HCT116 (cell line): ENCODE measurements around the gene MT2A. TPM values are rescaled to one million over a fixed set of nuclear protein-coding genes. Genes with fewer than 3 reads are reported as not detected.

ENCODE experiments used
- ATAC-seq: fragments of 200-7000 bp; cut with Tn5 transposase; 2 replicates; pipeline ENCODE4 v1.9.1; 2020; ENCODE audit warnings: mild to moderate bottlenecking, moderate library complexity
- BruUV-seq: library from RNA; stranded (reverse); fragments of 400-500 nt; replicated peaks from 2 replicates; lab custom pipeline; 2021; lab: Mats Ljungman, UMichigan
- CTCF ChIA-PET: fragments of 300-600 bp; sonication (Branson Sonifier 250); formaldehyde crosslinking; loops from one replicate; lab custom pipeline; 2021; ENCODE audit warnings: antibody characterized with exemption; lab: Charles Lee
- POLR2A ChIA-PET: fragments of 300-600, 350-600 bp; sonication (Branson Sonifier 250); formaldehyde crosslinking; loops from one replicate; lab custom pipeline; 2021; ENCODE audit warnings: antibody characterized with exemption; lab: Charles Lee
- RAD21 ChIA-PET, 2 experiments: fragments of 300-600 bp; sonication (Branson Sonifier 250); formaldehyde crosslinking; loops; one replicate each; lab custom pipeline; 2023; ENCODE audit warnings: low total read pairs in 2 of 2; ENCODE audit not compliant: uncharacterized antibody in 2 of 2, unreplicated experiment in 2 of 2, low non-redundant PET in 1 of 2; lab: Charles Lee
- DNase-seq: peaks from one replicate; pipeline ENCODE4 v3.0.0-alpha.2; 2010; ENCODE audit warnings: low read depth, low spot score
- H2AFZ ChIP-seq: fragments of 200-600 bp; shearing (Covaris generic), sonication (generic); 2 replicates; pipeline ENCODE4 v1.6.1; 2017; ENCODE audit warnings: low read depth, mixed run types, mixed read lengths, antibody characterized with exemption, low read length; ENCODE audit not compliant: poor library complexity, severe bottlenecking
- H3K27ac ChIP-seq: 2 replicates; pipeline ENCODE4 v1.5.1; 2012; ENCODE audit warnings: low read depth, low read length
- H3K27me3 ChIP-seq: fragments of 200-600 bp; sonication (generic); 2 replicates; pipeline ENCODE4 v1.6.1; 2016; ENCODE audit warnings: mixed run types, low read length, mixed read lengths; ENCODE audit not compliant: insufficient read depth
- H3K36me3 ChIP-seq, 2 experiments: fragments of 200-500 bp in 1 of 2; fragments of 200-600 bp in 1 of 2; sonication (Bioruptor generic) in 1 of 2; sonication (generic) in 1 of 2; 2 replicates each; pipeline versions ENCODE4 v1.5.1 to v1.6.1; 2014 to 2016; ENCODE audit warnings: low read length in 2 of 2, inconsistent platforms in 1 of 2, mixed read lengths in 1 of 2, mixed run types in 1 of 2; ENCODE audit not compliant: insufficient read depth in 2 of 2, control insufficient read depth in 1 of 2
- H3K4me1 ChIP-seq, 2 experiments: fragments of 200-600 bp in 1 of 2; sonication (generic) in 1 of 2; 2 replicates each; pipeline versions ENCODE4 v1.5.1 to v1.6.1; 2012 to 2017; ENCODE audit warnings: low read length in 2 of 2, inconsistent platforms in 1 of 2, mild to moderate bottlenecking in 1 of 2, mixed read lengths in 1 of 2, mixed run types in 1 of 2, moderate library complexity in 1 of 2; ENCODE audit not compliant: insufficient read depth in 2 of 2, control insufficient read depth in 1 of 2
- H3K4me2 ChIP-seq: fragments of 200-600 bp; sonication (generic); 2 replicates; pipeline ENCODE4 v1.6.1; 2017; ENCODE audit warnings: mixed run types, low read length, mixed read lengths
- H3K4me3 ChIP-seq, 2 experiments: fragments of 200-600 bp in 1 of 2; sonication (generic) in 1 of 2; replicated peaks in 1 of 2; 2 replicates each; pipeline ENCODE4 v1.5.1; 2011 to 2016; ENCODE audit warnings: low read length in 2 of 2, control low read depth in 1 of 2, low read depth in 1 of 2, mild to moderate bottlenecking in 1 of 2, mixed read lengths in 1 of 2, mixed run types in 1 of 2
- H3K79me2 ChIP-seq: fragments of 200-600 bp; sonication (generic); 2 replicates; pipeline ENCODE4 v1.6.1; 2017; ENCODE audit warnings: mild to moderate bottlenecking, mixed run types, low read length, moderate library complexity, mixed read lengths; ENCODE audit not compliant: insufficient read depth
- H3K9ac ChIP-seq: fragments of 200-600 bp; sonication (generic); 2 replicates; pipeline ENCODE4 v1.6.1; 2016; ENCODE audit warnings: low read length, mixed read lengths
- H3K9me2 ChIP-seq: fragments of 200-600 bp; sonication (generic), shearing (Covaris generic); 2 replicates; pipeline ENCODE4 v1.6.1; 2017; ENCODE audit warnings: mixed run types, mild to moderate bottlenecking, moderate library complexity; ENCODE audit not compliant: insufficient read depth
- H3K9me3 ChIP-seq, 2 experiments: fragments of 200-500 bp in 1 of 2; fragments of 200-600 bp in 1 of 2; sonication (Bioruptor generic) in 1 of 2; sonication (generic) in 1 of 2; 2 replicates each; pipeline ENCODE4 v1.6.1; 2014 to 2017; ENCODE audit warnings: low read length in 2 of 2, mixed read lengths in 2 of 2, inconsistent platforms in 1 of 2, low read depth in 1 of 2, mild to moderate bottlenecking in 1 of 2, mixed run types in 1 of 2, moderate library complexity in 1 of 2; ENCODE audit not compliant: control insufficient read depth in 1 of 2, insufficient read depth in 1 of 2
- H4K20me1 ChIP-seq: fragments of 200-600 bp; sonication (generic), shearing (Covaris generic); 2 replicates; pipeline ENCODE4 v1.6.1; 2017; ENCODE audit warnings: mixed run types, mild to moderate bottlenecking, moderate library complexity; ENCODE audit not compliant: insufficient read depth
- CEBPB ChIP-seq: IDR thresholded peaks from 2 replicates; pipeline ENCODE4 v1.6.1; 2012; ENCODE audit warnings: low read depth
- EGR1 ChIP-seq: IDR thresholded peaks from 2 replicates; pipeline ENCODE4 v1.6.1; 2012; ENCODE audit warnings: low read depth
- EZH2phosphoT487 ChIP-seq: fragments of 200-600 bp; IDR thresholded peaks from 2 replicates; pipeline ENCODE4 v1.6.1; 2018; ENCODE audit warnings: antibody characterized with exemption, borderline replicate concordance
- FOSL1 ChIP-seq: IDR thresholded peaks from 2 replicates; pipeline ENCODE4 v1.6.1; 2012; ENCODE audit warnings: low read depth
- TCF7L2 ChIP-seq: IDR thresholded peaks from 2 replicates; pipeline ENCODE4 v1.7.0; 2011; ENCODE audit warnings: borderline replicate concordance, inconsistent platforms; ENCODE audit not compliant: insufficient read depth, insufficient read length; ENCODE audit errors: extremely low read depth
- ZFX ChIP-seq: fragments of 450-650 bp; IDR thresholded peaks from 2 replicates; pipeline ENCODE4 v1.6.1; 2017
- ZNF274 ChIP-seq: fragments of 200-500 bp; sonication (Bioruptor generic); IDR thresholded peaks from 2 replicates; pipeline ENCODE4 v1.6.1; 2014; ENCODE audit warnings: mild to moderate bottlenecking, low read depth, low read length, inconsistent platforms
- intact Hi-C: fragments of 100-400 bp; cut with micrococcal nuclease; formaldehyde crosslinking; loops from 2 replicates; pipeline ENCODE4 v1.10.0; 2022
- total RNA-seq: library from RNA; stranded (reverse); gene quantifications from one replicate; pipeline ENCODE4 v1.2.1, GENCODE V29; 2021; ENCODE audit not compliant: unreplicated experiment
- TF ChIP-seq, protein P1 (sequence below): IDR thresholded peaks from 2 replicates; pipeline ENCODE4 v1.6.1; 2012

The MT2A gene
- total RNA-seq, 1 experiment from 2014 or later = 710 TPM

DNA sequence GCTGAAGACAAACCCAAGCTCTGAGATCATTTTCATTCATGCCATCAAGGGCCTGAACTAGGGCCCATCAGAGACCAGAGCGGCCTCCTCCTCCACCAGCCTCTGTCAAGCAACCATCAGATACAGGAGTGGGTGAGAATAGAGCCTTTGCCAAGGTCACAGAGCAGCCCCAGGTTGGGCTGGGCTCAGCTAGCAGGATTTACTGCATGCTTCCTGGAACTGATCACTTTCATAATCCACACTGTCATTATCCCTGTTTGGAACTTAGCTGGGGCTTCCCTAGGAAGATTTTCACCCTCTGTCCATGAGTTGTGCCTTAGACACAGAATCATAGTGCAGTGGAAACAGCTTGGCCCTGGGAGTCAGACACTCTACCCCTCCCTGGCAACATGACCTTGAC is 38.4 kb upstream of the MT2A start:
- ChIA-PET CTCF (no interaction called here), RAD21 (no interaction called here), POLR2A (no interaction called here)
- Histone ChIP-seq H3K4me2 (no peak overlapping the region), H3K27ac (no peak overlapping the region), H3K4me1 (no peaks in the 10 kb centered on the region), H4K20me1 (no peaks in the 10 kb centered on the region), H3K27me3 (peaks cover 9% of the 10 kb centered on the region), H2AFZ (no peak overlapping the region), H3K4me3 (no peak overlapping the region), H3K9ac (no peak overlapping the region), H3K9me2 (no peaks in the 10 kb centered on the region), H3K36me3 (no peaks in the 10 kb centered on the region), H3K79me2 (no peaks in the 10 kb centered on the region), H3K9me3 (no peaks in the 10 kb centered on the region)
- no peak for TF ChIP-seq CEBPB
- no peak for TF ChIP-seq ZNF274
- TF ChIP-seq FOSL1 = no peak
- ATAC-seq (no peak), DNase-seq (no peak)
- intact Hi-C loops = loop anchor here (10.0 kb wide), 1 partner anchor 365 kb away; the partner anchor contains the start of gene HERPUD1
- BruUV-seq = no TSS peak

DNA sequence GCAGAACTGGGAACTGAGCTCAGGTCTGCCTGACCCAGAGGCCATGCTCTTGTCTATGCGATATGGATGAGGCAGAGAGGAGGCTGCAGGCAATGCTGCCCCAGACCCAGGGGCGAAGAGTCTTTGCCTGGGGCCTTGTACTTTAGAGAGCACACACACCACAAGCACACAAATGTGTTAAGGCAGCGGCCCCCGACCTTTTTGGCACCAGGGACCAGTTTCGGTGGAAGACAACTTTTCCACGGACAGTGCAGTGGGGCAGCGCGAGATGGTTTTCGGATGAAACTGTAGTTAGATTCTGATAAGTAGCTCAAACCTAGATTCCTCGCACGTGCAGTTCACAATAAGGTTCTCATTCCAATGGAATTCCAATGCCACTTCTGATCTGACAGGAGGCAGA is 36.9 kb upstream of the MT2A start:
- ChIA-PET CTCF (no interaction called here), RAD21 (no interaction called here), POLR2A (no interaction called here)
- Histone ChIP-seq H2AFZ (no peak overlapping the region), H3K36me3 (no peaks in the 10 kb centered on the region), H3K4me3 (no peak overlapping the region), H3K9me2 (no peaks in the 10 kb centered on the region), H3K27me3 (no peaks in the 10 kb centered on the region), H3K9ac (no peak overlapping the region), H3K9me3 (no peaks in the 10 kb centered on the region), H3K79me2 (no peaks in the 10 kb centered on the region), H4K20me1 (no peaks in the 10 kb centered on the region), H3K4me1 (no peaks in the 10 kb centered on the region), H3K4me2 (no peak overlapping the region), H3K27ac (no peak overlapping the region)
- ATAC-seq = no peak
- TF ChIP-seq EZH2phosphoT487 (no peak), FOSL1 (no peak), ZFX (no peak), EGR1 (no peak), TCF7L2 (no peak)
- TF ChIP-seq, protein P1, sequence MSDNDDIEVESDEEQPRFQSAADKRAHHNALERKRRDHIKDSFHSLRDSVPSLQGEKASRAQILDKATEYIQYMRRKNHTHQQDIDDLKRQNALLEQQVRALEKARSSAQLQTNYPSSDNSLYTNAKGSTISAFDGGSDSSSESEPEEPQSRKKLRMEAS = no peak
- no peak for DNase-seq
- intact Hi-C loops = loop anchor here (10.0 kb wide), 1 partner anchor 363 kb away; the partner anchor contains the start of gene HERPUD1
- no TSS peak for BruUV-seq
